HepG2 (cell line): ENCODE data around the gene RGL1. TPM values are rescaled to one million over a fixed set of nuclear protein-coding genes. Genes with fewer than 3 reads are reported as not detected.
A peak's percentile ranks its signal among the peaks of the same experiment; 100 is the strongest.

Experiments used
- ATAC-seq: fragments of 200-7000 bp; cut with Tn5 transposase; 3 replicates; pipeline ENCODE4 v1.9.1; 2020; ENCODE audit warnings: mild to moderate bottlenecking, moderate library complexity
- BruUV-seq: library from RNA; stranded (reverse); fragments of 400-500 nt; replicated peaks from 2 replicates; lab custom pipeline; 2021; lab: Mats Ljungman, UMichigan
- CTCF ChIA-PET: fragments of 300-600 bp; formaldehyde crosslinking; extraction: SDS; loops from one replicate; lab custom pipeline; 2021; ENCODE audit warnings: low total read pairs, inconsistent platforms, low intra/inter-chr PET ratio; lab: Yijun Ruan, JAX
- POLR2A ChIA-PET: fragments of 350-600 bp; sonication (Branson Sonifier 250); formaldehyde crosslinking; loops from one replicate; lab custom pipeline; 2020; ENCODE audit warnings: antibody characterized with exemption, inconsistent platforms; lab: Yijun Ruan, JAX
- DNase-seq: peaks from one replicate; pipeline ENCODE4 v3.0.0-alpha.2; 2015; ENCODE audit warnings: low spot score
- FAIRE-seq: peaks from 3 replicates; lab custom pipeline; 2011; peaks lifted over from hg19 to GRCh38; lab: Jason Lieb, UNC
- H2AFZ ChIP-seq: one replicate; pipeline ENCODE4 v1.6.1; 2011; ENCODE audit warnings: low read length, inconsistent platforms
- H3K27ac ChIP-seq: fragments of 300-600 bp; 3 replicates; pipeline ENCODE4 v1.8.0; 2011; ENCODE audit warnings: mixed run types, mild to moderate bottlenecking, mixed read lengths, low read length, inconsistent platforms; ENCODE audit not compliant: insufficient read depth; ENCODE audit errors: extremely low read length
- H3K27me3 ChIP-seq, 2 experiments: fragments of 200-600 bp in 1 of 2; 2 replicates in 1 of 2; 3 replicates in 1 of 2; pipeline versions ENCODE4 v1.6.0 to v1.8.0; 2011; ENCODE audit warnings: low read length in 2 of 2, mild to moderate bottlenecking in 2 of 2, moderate library complexity in 2 of 2, inconsistent platforms in 1 of 2; ENCODE audit not compliant: insufficient read depth in 2 of 2, control insufficient read depth in 1 of 2
- H3K36me3 ChIP-seq, 2 experiments: fragments of 200-600 bp in 1 of 2; replicated peaks in 1 of 2; 2 replicates in 1 of 2; 3 replicates in 1 of 2; pipeline versions ENCODE4 v1.5.1 to v1.8.0; 2011; ENCODE audit warnings: low read length in 2 of 2, inconsistent platforms in 1 of 2; ENCODE audit not compliant: insufficient read depth in 2 of 2, control insufficient read depth in 1 of 2
- H3K4me1 ChIP-seq: 2 replicates; pipeline ENCODE4 v1.5.1; 2012; ENCODE audit warnings: low read length, inconsistent platforms; ENCODE audit not compliant: insufficient read depth
- H3K4me2 ChIP-seq: 2 replicates; pipeline ENCODE4 v1.6.0; 2011; ENCODE audit warnings: low read depth, low read length, inconsistent platforms
- H3K4me3 ChIP-seq, 3 experiments: fragments of 200-600 bp in 1 of 3; sonication (generic), shearing (Covaris generic) in 1 of 3; replicated peaks in 1 of 3; 2 replicates each; pipeline ENCODE4 v1.5.1; 2011 to 2016; ENCODE audit warnings: low read length in 3 of 3, inconsistent platforms in 2 of 3, low read depth in 2 of 3, mild to moderate bottlenecking in 2 of 3, control low read depth in 1 of 3, mixed read lengths in 1 of 3; ENCODE audit not compliant: insufficient read depth in 1 of 3
- H3K79me2 ChIP-seq: one replicate; pipeline ENCODE4 v1.6.1; 2011; ENCODE audit warnings: low read length, inconsistent platforms; ENCODE audit not compliant: insufficient read depth
- H3K9ac ChIP-seq: 2 replicates; pipeline ENCODE4 v1.6.0; 2011; ENCODE audit warnings: mild to moderate bottlenecking, low read depth, low read length, inconsistent platforms; ENCODE audit not compliant: insufficient read depth
- H3K9me3 ChIP-seq: 2 replicates; pipeline ENCODE4 v1.5.1; 2012; ENCODE audit warnings: mild to moderate bottlenecking, low read length
- H4K20me1 ChIP-seq: 2 replicates; pipeline ENCODE4 v1.6.0; 2011; ENCODE audit warnings: inconsistent platforms, mild to moderate bottlenecking, low read length, moderate library complexity; ENCODE audit not compliant: insufficient read depth
- GATA4 ChIP-seq: sonication (generic); IDR thresholded peaks from 2 replicates; pipeline ENCODE4 v1.6.1; 2016; ENCODE audit warnings: antibody characterized with exemption, low read depth, borderline replicate concordance
- MAFK ChIP-seq, 2 experiments: IDR thresholded peaks in 1 of 2; conservative IDR thresholded peaks in 1 of 2; 2 replicates each; pipeline ENCODE4 v1.6.1; 2011; ENCODE audit warnings: improper control_type of control experiment in 2 of 2, low read length in 2 of 2
- MXI1 ChIP-seq: IDR thresholded peaks from 3 replicates; pipeline ENCODE4 v1.6.1; 2012; ENCODE audit warnings: low read depth, low read length, inconsistent platforms, borderline replicate concordance
- ZNF546 ChIP-seq: sonication (generic); formaldehyde crosslinking; conservative IDR thresholded peaks from 2 replicates; pipeline ENCODE4 v1.8.1; 2023; ENCODE audit warnings: mild to moderate bottlenecking, missing genetic modification reagents
- ZNF572 ChIP-seq: sonication (generic); formaldehyde crosslinking; IDR thresholded peaks from 2 replicates; pipeline ENCODE4 v1.5.1; 2020; ENCODE audit warnings: mild to moderate bottlenecking, missing genetic modification reagents
- WGBS: methylation state at CpG from one replicate; pipeline ENCODE4 v1.1.6; 2017; ENCODE audit warnings: low lambda C conversion rate; 5-methylcytosine and 5-hydroxymethylcytosine counted together
- in situ Hi-C: cut with HindIII; loops from 2 replicates; pipeline ENCODE4 v1.10.0; 2017; ENCODE audit warnings: low pct_unique_long_range_greater_than_20kb; ENCODE audit not compliant: extremely low pct_ligation_motif_present
- intact Hi-C: fragments of 100-400 bp; cut with micrococcal nuclease; formaldehyde crosslinking; loops from one replicate; pipeline ENCODE4 v1.10.0; 2022; ENCODE audit not compliant: unreplicated experiment
- polyA plus RNA-seq, 8 experiments: library from polyadenylated mRNA; depleted of rRNA in 3 of 8; stranded (reverse) in 7 of 8; unstranded in 1 of 8; fragments of >200 nt; fragmentation: Illumina TruSeq in 4 of 8; extraction: Trizol in 4 of 8; gene quantifications; 2 replicates each; pipeline versions ENCODE4 v1.2.1 to v1.2.3, GENCODE V29; 2011 to 2016; ENCODE audit warnings: low read depth in 4 of 8, missing spikeins in 1 of 8, mixed read lengths in 1 of 8; ENCODE audit not compliant: insufficient read depth in 1 of 8
- total RNA-seq, 5 experiments: library from RNA; depleted of rRNA; stranded (reverse); fragments of >200 nt; fragmentation: Illumina TruSeq; extraction: Trizol; gene quantifications; 2 replicates each; pipeline ENCODE4 v1.2.3, GENCODE V29; 2016; ENCODE audit warnings: low read depth in 1 of 5
- TF ChIP-seq, protein P1 (sequence below): sonication (generic); formaldehyde crosslinking; IDR thresholded peaks from 2 replicates; pipeline ENCODE4 v1.5.0; 2020; ENCODE audit warnings: mild to moderate bottlenecking, missing genetic modification reagents, borderline replicate concordance

RGL1 gene
- total and polyA plus RNA-seq, 2 of the 13 experiments (the other 11 are each of a cell fraction or from before 2014, with no cell fraction given) = 3.5 to 4.7 TPM

DNA sequence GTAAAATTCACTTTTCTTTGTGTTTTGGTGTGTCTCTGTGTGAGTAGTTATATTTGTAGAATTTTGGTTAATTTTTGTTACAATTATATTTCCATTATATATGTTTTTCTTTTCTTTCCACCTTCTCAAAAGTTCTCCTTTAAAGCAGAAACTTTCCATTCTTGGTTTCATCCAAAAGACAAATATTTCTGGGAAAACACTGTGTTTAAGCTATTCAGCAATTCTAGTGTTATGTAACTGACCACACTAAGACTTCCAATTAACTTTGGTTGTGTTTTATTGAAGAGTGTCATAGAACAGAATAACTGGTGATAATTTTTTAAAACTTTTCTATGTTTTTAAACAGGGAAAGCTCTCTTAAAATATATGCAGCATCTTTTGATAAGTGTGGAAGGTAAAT is 13.6 kb upstream of the RGL1 start:
- Histone ChIP-seq H2AFZ (no peak overlapping the region), H3K4me2 (no peak overlapping the region), H3K36me3 (no peaks in the 10 kb centered on the region), H3K27me3 (no peaks in the 10 kb centered on the region), H3K9me3 (no peaks in the 10 kb centered on the region), H3K4me1 (peaks cover 18% of the 10 kb centered on the region), H3K4me3 (no peak overlapping the region), H4K20me1 (no peaks in the 10 kb centered on the region), H3K27ac (no peak overlapping the region), H3K9ac (no peak overlapping the region), H3K79me2 (no peaks in the 10 kb centered on the region)
- ChIA-PET POLR2A (no interaction called here), CTCF (no interaction called here)
- DNase-seq = no peak
- in situ Hi-C loops = no loop called here
- no peak for TF ChIP-seq MXI1
- peak in 1 of 2 experiments; percentile 4; a peak in 1 of 4 replicates for TF ChIP-seq MAFK (conservative IDR thresholded peaks at IDR 0.05 in 1 of 2, IDR thresholded peaks at IDR 0.05 in 1 of 2; ENCODE audit: low read length in 2 of 2)
- no TSS peak for BruUV-seq
- no peak for FAIRE-seq
- no peak for ATAC-seq
- intact Hi-C loops = no loop called here

DNA sequence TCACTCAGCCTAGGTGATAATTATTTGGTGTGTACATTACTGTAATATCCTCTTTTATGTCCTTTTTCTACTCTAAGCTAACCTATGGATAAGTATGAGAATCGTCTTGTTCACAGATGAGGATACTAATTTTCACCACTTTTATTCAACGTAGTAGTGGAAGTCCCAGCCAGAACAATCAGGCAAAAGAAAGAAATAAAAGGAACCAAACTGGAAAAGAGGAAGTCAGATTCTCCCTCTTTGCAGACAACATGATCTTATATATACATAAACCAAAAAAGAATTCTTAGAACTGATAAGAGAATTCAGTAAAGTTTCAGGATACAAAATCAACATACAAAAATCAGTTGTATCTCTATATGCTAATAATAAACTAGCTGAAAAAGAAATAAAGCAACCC is 12.6 kb upstream of the RGL1 start:
- in situ Hi-C loops = no loop called here
- ChIA-PET CTCF (no interaction called here), POLR2A (no interaction called here)
- Histone ChIP-seq H3K36me3 (no peaks in the 10 kb centered on the region), H3K4me2 (no peak overlapping the region), H3K79me2 (no peaks in the 10 kb centered on the region), H3K27ac (no peak overlapping the region), H3K27me3 (no peaks in the 10 kb centered on the region), H3K9me3 (no peaks in the 10 kb centered on the region), H2AFZ (no peak overlapping the region), H3K4me3 (no peak overlapping the region), H3K4me1 (peaks cover 15% of the 10 kb centered on the region), H4K20me1 (no peaks in the 10 kb centered on the region), H3K9ac (no peak overlapping the region)
- intact Hi-C loops = no loop called here
- FAIRE-seq = no peak
- 95% methylated on average over 2 of the region's 2 CpGs for WGBS
- BruUV-seq = no TSS peak
- no peak for DNase-seq
- ATAC-seq = no peak
- TF ChIP-seq GATA4 (no peak), ZNF572 (no peak), ZNF546 (CRISPR knock-in tag) (no peak)
- TF ChIP-seq, protein P1, sequence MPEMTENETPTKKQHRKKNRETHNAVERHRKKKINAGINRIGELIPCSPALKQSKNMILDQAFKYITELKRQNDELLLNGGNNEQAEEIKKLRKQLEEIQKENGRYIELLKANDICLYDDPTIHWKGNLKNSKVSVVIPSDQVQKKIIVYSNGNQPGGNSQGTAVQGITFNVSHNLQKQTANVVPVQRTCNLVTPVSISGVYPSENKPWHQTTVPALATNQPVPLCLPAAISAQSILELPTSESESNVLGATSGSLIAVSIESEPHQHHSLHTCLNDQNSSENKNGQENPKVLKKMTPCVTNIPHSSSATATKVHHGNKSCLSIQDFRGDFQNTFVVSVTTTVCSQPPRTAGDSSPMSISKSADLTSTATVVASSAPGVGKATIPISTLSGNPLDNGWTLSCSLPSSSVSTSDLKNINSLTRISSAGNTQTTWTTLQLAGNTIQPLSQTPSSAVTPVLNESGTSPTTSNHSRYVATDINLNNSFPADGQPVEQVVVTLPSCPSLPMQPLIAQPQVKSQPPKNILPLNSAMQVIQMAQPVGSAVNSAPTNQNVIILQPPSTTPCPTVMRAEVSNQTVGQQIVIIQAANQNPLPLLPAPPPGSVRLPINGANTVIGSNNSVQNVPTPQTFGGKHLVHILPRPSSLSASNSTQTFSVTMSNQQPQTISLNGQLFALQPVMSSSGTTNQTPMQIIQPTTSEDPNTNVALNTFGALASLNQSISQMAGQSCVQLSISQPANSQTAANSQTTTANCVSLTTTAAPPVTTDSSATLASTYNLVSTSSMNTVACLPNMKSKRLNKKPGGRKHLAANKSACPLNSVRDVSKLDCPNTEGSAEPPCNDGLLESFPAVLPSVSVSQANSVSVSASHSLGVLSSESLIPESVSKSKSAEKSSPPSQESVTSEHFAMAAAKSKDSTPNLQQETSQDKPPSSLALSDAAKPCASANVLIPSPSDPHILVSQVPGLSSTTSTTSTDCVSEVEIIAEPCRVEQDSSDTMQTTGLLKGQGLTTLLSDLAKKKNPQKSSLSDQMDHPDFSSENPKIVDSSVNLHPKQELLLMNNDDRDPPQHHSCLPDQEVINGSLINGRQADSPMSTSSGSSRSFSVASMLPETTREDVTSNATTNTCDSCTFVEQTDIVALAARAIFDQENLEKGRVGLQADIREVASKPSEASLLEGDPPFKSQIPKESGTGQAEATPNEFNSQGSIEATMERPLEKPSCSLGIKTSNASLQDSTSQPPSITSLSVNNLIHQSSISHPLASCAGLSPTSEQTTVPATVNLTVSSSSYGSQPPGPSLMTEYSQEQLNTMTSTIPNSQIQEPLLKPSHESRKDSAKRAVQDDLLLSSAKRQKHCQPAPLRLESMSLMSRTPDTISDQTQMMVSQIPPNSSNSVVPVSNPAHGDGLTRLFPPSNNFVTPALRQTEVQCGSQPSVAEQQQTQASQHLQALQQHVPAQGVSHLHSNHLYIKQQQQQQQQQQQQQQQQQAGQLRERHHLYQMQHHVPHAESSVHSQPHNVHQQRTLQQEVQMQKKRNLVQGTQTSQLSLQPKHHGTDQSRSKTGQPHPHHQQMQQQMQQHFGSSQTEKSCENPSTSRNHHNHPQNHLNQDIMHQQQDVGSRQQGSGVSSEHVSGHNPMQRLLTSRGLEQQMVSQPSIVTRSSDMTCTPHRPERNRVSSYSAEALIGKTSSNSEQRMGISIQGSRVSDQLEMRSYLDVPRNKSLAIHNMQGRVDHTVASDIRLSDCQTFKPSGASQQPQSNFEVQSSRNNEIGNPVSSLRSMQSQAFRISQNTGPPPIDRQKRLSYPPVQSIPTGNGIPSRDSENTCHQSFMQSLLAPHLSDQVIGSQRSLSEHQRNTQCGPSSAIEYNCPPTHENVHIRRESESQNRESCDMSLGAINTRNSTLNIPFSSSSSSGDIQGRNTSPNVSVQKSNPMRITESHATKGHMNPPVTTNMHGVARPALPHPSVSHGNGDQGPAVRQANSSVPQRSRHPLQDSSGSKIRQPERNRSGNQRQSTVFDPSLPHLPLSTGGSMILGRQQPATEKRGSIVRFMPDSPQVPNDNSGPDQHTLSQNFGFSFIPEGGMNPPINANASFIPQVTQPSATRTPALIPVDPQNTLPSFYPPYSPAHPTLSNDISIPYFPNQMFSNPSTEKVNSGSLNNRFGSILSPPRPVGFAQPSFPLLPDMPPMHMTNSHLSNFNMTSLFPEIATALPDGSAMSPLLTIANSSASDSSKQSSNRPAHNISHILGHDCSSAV (CRISPR knock-in tag) = no peak
